Measurements from ENCODE around the gene ERCC6L2.

GRCh38 chr9:95907794-95908193 lies 32.3 kb downstream of the ERCC6L2 start:
- no peak for TF ChIP-seq MXI1 (IDR thresholded peaks at IDR 0.05; ENCODE audit: low read depth, low read length)
- no peak for TF ChIP-seq GABPA (IDR thresholded peaks at IDR 0.05; ENCODE audit: low read depth)

All from GM12878 (cell line).